ENCODE data around the gene MYO18B.

DNA sequence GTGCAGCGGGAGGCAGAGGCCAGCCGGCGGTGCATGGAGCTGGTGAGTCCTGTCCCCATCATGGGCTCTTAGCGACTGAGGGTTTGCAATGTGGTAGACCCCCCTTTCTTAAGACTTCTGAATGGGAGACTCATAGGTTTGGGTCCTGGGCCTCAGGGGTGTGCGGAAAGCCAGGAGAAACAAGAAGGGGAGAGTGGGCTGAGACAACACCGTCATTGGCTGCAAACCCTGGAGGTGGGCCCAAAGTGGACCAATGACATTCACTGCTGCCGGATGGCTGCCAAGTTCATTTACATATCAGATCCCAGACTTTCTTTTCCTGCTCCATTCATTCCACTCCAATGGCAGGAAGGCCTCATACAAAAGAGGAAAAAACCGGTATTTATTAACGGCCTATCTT, 213.3 kb downstream of the MYO18B start:
- TF ChIP-seq, protein P1, sequence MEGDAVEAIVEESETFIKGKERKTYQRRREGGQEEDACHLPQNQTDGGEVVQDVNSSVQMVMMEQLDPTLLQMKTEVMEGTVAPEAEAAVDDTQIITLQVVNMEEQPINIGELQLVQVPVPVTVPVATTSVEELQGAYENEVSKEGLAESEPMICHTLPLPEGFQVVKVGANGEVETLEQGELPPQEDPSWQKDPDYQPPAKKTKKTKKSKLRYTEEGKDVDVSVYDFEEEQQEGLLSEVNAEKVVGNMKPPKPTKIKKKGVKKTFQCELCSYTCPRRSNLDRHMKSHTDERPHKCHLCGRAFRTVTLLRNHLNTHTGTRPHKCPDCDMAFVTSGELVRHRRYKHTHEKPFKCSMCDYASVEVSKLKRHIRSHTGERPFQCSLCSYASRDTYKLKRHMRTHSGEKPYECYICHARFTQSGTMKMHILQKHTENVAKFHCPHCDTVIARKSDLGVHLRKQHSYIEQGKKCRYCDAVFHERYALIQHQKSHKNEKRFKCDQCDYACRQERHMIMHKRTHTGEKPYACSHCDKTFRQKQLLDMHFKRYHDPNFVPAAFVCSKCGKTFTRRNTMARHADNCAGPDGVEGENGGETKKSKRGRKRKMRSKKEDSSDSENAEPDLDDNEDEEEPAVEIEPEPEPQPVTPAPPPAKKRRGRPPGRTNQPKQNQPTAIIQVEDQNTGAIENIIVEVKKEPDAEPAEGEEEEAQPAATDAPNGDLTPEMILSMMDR (IDR thresholded peaks at IDR 0.05; ENCODE audit: low read depth, low read length) = no peak
- TF ChIP-seq EZH2phosphoT487 (IDR thresholded peaks at IDR 0.05; ENCODE audit: low read depth) = no peak
